ENCODE data around the gene ANKRD11. TPM values are rescaled to one million over a fixed set of nuclear protein-coding genes. Genes with fewer than 3 reads are reported as not detected.
A peak's percentile ranks its signal among the peaks of the same experiment; 100 is the strongest.

Gene ANKRD11
- polyA plus RNA-seq, 3 donors, result 3.2 to 62.4 (median 5.4) TPM

- Mint-ChIP-seq H3K27ac (no peak overlapping the region), H3K36me3 (peaks cover 71 to 93% of the 10 kb centered on the region in 2 donors), H3K27me3 (ENCODE audit: low read depth in 3 of 3) (no peaks in the 10 kb centered on the region), H3K9me3 (peaks cover 2 to 12% (median 6%) of the 10 kb centered on the region in 7 donors), H3K4me1 (no peaks in the 10 kb centered on the region), H3K4me3 (no peak overlapping the region)
- Histone ChIP-seq H4K20me1 (ENCODE audit: insufficient read depth, low read length) (peaks cover 55% of the 10 kb centered on the region), H3K27ac (ENCODE audit: low read depth in 1 of 2, low read length in 2 of 2) (no peak overlapping the region), H3K9ac (ENCODE audit: insufficient read depth, low read length, poor library complexity, severe bottlenecking) (no peak overlapping the region), H3K79me2 (ENCODE audit: insufficient read depth, low read length) (peaks cover 45% of the 10 kb centered on the region), H3K9me3 (replicated peaks in 1 of 2; ENCODE audit: control insufficient read depth in 1 of 2, insufficient read depth in 1 of 2, low read length in 2 of 2) (peaks cover 0 to 8% of the 10 kb centered on the region in 2 donors), H3K4me1 (ENCODE audit: control insufficient read depth in 1 of 2, insufficient read depth in 2 of 2, low read length in 2 of 2) (no peaks in the 10 kb centered on the region), H3K27me3 (ENCODE audit: control insufficient read depth in 2 of 2, insufficient read depth in 2 of 2, low read length in 2 of 2) (no peaks in the 10 kb centered on the region), H2AFZ (ENCODE audit: insufficient read depth, low read depth, low read length, poor library complexity, severe bottlenecking) (no peak overlapping the region), H3K4me3 (replicated peaks in 1 of 3; ENCODE audit: low read depth in 2 of 3, low read length in 3 of 3) (no peak overlapping the region), H3K4me2 (replicated peaks; ENCODE audit: extremely low read depth, low read length, poor library complexity, severe bottlenecking) (no peak overlapping the region), H3K36me3 (replicated peaks in 1 of 2; ENCODE audit: control insufficient read depth in 1 of 2, insufficient read depth in 2 of 2, low read length in 2 of 2) (peaks cover 79 to 98% of the 10 kb centered on the region in 2 donors)
- 91% methylated on average over 14 of the region's 15 CpGs for WGBS (ENCODE audit: insufficient coverage)
- DNase-seq, result no peak
- intact Hi-C loops (cut with micrococcal nuclease), result no loop called here
- TF ChIP-seq, protein P1, sequence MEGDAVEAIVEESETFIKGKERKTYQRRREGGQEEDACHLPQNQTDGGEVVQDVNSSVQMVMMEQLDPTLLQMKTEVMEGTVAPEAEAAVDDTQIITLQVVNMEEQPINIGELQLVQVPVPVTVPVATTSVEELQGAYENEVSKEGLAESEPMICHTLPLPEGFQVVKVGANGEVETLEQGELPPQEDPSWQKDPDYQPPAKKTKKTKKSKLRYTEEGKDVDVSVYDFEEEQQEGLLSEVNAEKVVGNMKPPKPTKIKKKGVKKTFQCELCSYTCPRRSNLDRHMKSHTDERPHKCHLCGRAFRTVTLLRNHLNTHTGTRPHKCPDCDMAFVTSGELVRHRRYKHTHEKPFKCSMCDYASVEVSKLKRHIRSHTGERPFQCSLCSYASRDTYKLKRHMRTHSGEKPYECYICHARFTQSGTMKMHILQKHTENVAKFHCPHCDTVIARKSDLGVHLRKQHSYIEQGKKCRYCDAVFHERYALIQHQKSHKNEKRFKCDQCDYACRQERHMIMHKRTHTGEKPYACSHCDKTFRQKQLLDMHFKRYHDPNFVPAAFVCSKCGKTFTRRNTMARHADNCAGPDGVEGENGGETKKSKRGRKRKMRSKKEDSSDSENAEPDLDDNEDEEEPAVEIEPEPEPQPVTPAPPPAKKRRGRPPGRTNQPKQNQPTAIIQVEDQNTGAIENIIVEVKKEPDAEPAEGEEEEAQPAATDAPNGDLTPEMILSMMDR (IDR thresholded peaks at IDR 0.05), result no peak
These were observed 29.5 kb upstream of the ANKRD11 start for GRCh38 chr16:89519881-89520280.

- H3K4me1 Mint-ChIP-seq, result no peaks in the 10 kb centered on the region
- Histone ChIP-seq H3K79me2 (ENCODE audit: insufficient read depth, low read length) (peaks cover 45% of the 10 kb centered on the region), H3K4me1 (ENCODE audit: control insufficient read depth in 1 of 2, insufficient read depth in 2 of 2, low read length in 2 of 2) (no peaks in the 10 kb centered on the region), H3K27me3 (ENCODE audit: control insufficient read depth in 2 of 2, insufficient read depth in 2 of 2, low read length in 2 of 2) (no peaks in the 10 kb centered on the region), H3K27ac (ENCODE audit: low read depth in 1 of 2, low read length in 2 of 2) (no peak overlapping the region), H3K9me3 (replicated peaks in 1 of 2; ENCODE audit: control insufficient read depth in 1 of 2, insufficient read depth in 1 of 2, low read length in 2 of 2) (peaks cover 0 to 8% of the 10 kb centered on the region in 2 donors), H3K9ac (ENCODE audit: insufficient read depth, low read length, poor library complexity, severe bottlenecking) (no peak overlapping the region), H3K4me2 (replicated peaks; ENCODE audit: extremely low read depth, low read length, poor library complexity, severe bottlenecking) (no peak overlapping the region), H3K4me3 (replicated peaks in 1 of 3; ENCODE audit: low read depth in 2 of 3, low read length in 3 of 3) (no peak overlapping the region), H4K20me1 (ENCODE audit: insufficient read depth, low read length) (peaks cover 42% of the 10 kb centered on the region), H2AFZ (ENCODE audit: insufficient read depth, low read depth, low read length, poor library complexity, severe bottlenecking) (no peak overlapping the region), H3K36me3 (replicated peaks in 1 of 2; ENCODE audit: control insufficient read depth in 1 of 2, insufficient read depth in 2 of 2, low read length in 2 of 2) (peaks cover 71 to 96% of the 10 kb centered on the region in 2 donors)
- no peak for DNase-seq
- no peaks in the 10 kb centered on the region for H3K27me3 Mint-ChIP-seq (ENCODE audit: low read depth in 3 of 3)
- peaks cover 2 to 12% (median 6%) of the 10 kb centered on the region in 7 donors for H3K9me3 Mint-ChIP-seq
- intact Hi-C loops (cut with micrococcal nuclease), result no loop called here
- no peak overlapping the region for H3K4me3 Mint-ChIP-seq
- TF ChIP-seq, protein P1 (IDR thresholded peaks at IDR 0.05), result no peak
- peaks cover 62 to 91% of the 10 kb centered on the region in 2 donors for H3K36me3 Mint-ChIP-seq
- peak overlapping the region in 1 of 7 donors; percentile 64 for H3K27ac Mint-ChIP-seq
- WGBS (ENCODE audit: insufficient coverage), result 87% methylated on average over 9 of the region's 9 CpGs
These were observed 26.8 kb upstream of the ANKRD11 start for GRCh38 chr16:89517128-89517527.

Measured in CD14-positive monocyte (primary cell).